ENCODE data around the gene GTPBP8.

GTPBP8 gene

GRCh38 chr3:112972158-112972557 lies 18.6 kb upstream of the GTPBP8 start (continued):
- TF ChIP-seq OSR2 (tag by site-specific recombination; IDR thresholded peaks at IDR 0.05) (no peak), ZNF777 (tag by site-specific recombination; IDR thresholded peaks at IDR 0.05; ENCODE audit: borderline replicate concordance) (no peak), KLF16 (tag by site-specific recombination; IDR thresholded peaks at IDR 0.05) (no peak), ZNF449 (tag by site-specific recombination; IDR thresholded peaks at IDR 0.05) (no peak), ZNF837 (tag by site-specific recombination; IDR thresholded peaks at IDR 0.05) (no peak), ZSCAN5A (tag by site-specific recombination; IDR thresholded peaks at IDR 0.05) (no peak), ZNF549 (tag by site-specific recombination; IDR thresholded peaks at IDR 0.05) (no peak), HIC1 (tag by site-specific recombination; IDR thresholded peaks at IDR 0.05) (no peak), ZNF138 (tag by site-specific recombination; IDR thresholded peaks at IDR 0.05; ENCODE audit: borderline replicate concordance) (no peak), ZNF239 (tag by site-specific recombination; IDR thresholded peaks at IDR 0.05) (no peak)

- POLR2A ChIA-PET: no interaction called here
- H3K36me3 ChIP-seq (ENCODE audit: control insufficient read depth in 2 of 2, insufficient read depth in 1 of 2, low read length in 2 of 2): no peaks in the 10 kb centered on the region
- H3K4me1 ChIP-seq (ENCODE audit: control insufficient read depth, insufficient read depth, low read length): no peaks in the 10 kb centered on the region
- H3K9me3 ChIP-seq (ENCODE audit: control insufficient read depth, insufficient read depth, low read depth, low read length): no peaks in the 10 kb centered on the region
- no peak overlapping the region for H3K27ac ChIP-seq (ENCODE audit: extremely low read depth, low read depth, low read length)
- TF ChIP-seq BCL11B (tag by site-specific recombination; IDR thresholded peaks at IDR 0.05; ENCODE audit: low read depth): no peak
- TF ChIP-seq ZNF157 (tag by site-specific recombination; IDR thresholded peaks at IDR 0.05): no peak
- peak; percentile 53; the same call in 1 of the 2 replicates for TF ChIP-seq ZFHX2 (tag by site-specific recombination; conservative IDR thresholded peaks at IDR 0.05)
- TF ChIP-seq ZNF707 (tag by site-specific recombination; IDR thresholded peaks at IDR 0.05): no peak
- TF ChIP-seq EGR2 (tag by site-specific recombination; IDR thresholded peaks at IDR 0.05; ENCODE audit: low read depth): peak; percentile 68
- no peak for TF ChIP-seq ZNF701 (tag by site-specific recombination; IDR thresholded peaks at IDR 0.05)
- no peak for TF ChIP-seq ZNF792 (tag by site-specific recombination; IDR thresholded peaks at IDR 0.05)
- H3K4me3 ChIP-seq (ENCODE audit: low read depth, low read length): no peak overlapping the region
- CTCF ChIA-PET: interaction anchor here (0.7 to 1.3 kb wide), 3 partner anchors 85 to 314 kb away, joined by 3 read pairs; no protein-coding TSS in a partner anchor
These were observed 17.2 kb upstream of the GTPBP8 start for GRCh38 chr3:112973325-112974177.

- no peaks in the 10 kb centered on the region for H3K9me3 ChIP-seq (ENCODE audit: control insufficient read depth, insufficient read depth, low read depth, low read length)
- no peak overlapping the region for H3K27ac ChIP-seq (ENCODE audit: extremely low read depth, low read depth, low read length)
- no peaks in the 10 kb centered on the region for H3K36me3 ChIP-seq (ENCODE audit: control insufficient read depth in 2 of 2, insufficient read depth in 1 of 2, low read length in 2 of 2)
- no peak overlapping the region for H3K4me3 ChIP-seq (ENCODE audit: low read depth, low read length)
- ChIA-PET POLR2A (no interaction called here), CTCF (interaction anchor here (0.7 kb wide), 2 partner anchors 86 to 235 kb away, joined by 3 read pairs; no protein-coding TSS in a partner anchor)
- H3K4me1 ChIP-seq (ENCODE audit: control insufficient read depth, insufficient read depth, low read length): no peaks in the 10 kb centered on the region
- no peak for TF ChIP-seq ZBTB20 (tag by site-specific recombination; IDR thresholded peaks at IDR 0.05)
- TF ChIP-seq TSHZ1 (tag by site-specific recombination; IDR thresholded peaks at IDR 0.05; ENCODE audit: borderline replicate concordance): no peak
- no peak for TF ChIP-seq ZNF157 (tag by site-specific recombination; IDR thresholded peaks at IDR 0.05)
- TF ChIP-seq ZNF580 (tag by site-specific recombination; IDR thresholded peaks at IDR 0.05): no peak
- TF ChIP-seq ZNF121 (tag by site-specific recombination; IDR thresholded peaks at IDR 0.05): no peak
- TF ChIP-seq ZNF624 (tag by site-specific recombination; IDR thresholded peaks at IDR 0.05): no peak
- TF ChIP-seq ZNF202 (tag by site-specific recombination; IDR thresholded peaks at IDR 0.05; ENCODE audit: borderline replicate concordance): no peak
- TF ChIP-seq ZIC2 (tag by site-specific recombination; IDR thresholded peaks at IDR 0.05): no peak
- no peak for TF ChIP-seq ZNF404 (tag by site-specific recombination; IDR thresholded peaks at IDR 0.05)
These were observed 16.6 kb upstream of the GTPBP8 start for GRCh38 chr3:112974178-112974517.

Data from HEK293 (cell line).